HG03521 (cell line): ENCODE results near the gene MREG.

Source experiments
- ATAC-seq: cut with Tn5 transposase; IDR thresholded peaks from one replicate; pipeline ENCODE4 v1.9.1; 2021; ENCODE audit warnings: mild to moderate bottlenecking, moderate library complexity; ENCODE audit not compliant: unreplicated experiment

MREG gene, protein sequence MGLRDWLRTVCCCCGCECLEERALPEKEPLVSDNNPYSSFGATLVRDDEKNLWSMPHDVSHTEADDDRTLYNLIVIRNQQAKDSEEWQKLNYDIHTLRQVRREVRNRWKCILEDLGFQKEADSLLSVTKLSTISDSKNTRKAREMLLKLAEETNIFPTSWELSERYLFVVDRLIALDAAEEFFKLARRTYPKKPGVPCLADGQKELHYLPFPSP

DNA sequence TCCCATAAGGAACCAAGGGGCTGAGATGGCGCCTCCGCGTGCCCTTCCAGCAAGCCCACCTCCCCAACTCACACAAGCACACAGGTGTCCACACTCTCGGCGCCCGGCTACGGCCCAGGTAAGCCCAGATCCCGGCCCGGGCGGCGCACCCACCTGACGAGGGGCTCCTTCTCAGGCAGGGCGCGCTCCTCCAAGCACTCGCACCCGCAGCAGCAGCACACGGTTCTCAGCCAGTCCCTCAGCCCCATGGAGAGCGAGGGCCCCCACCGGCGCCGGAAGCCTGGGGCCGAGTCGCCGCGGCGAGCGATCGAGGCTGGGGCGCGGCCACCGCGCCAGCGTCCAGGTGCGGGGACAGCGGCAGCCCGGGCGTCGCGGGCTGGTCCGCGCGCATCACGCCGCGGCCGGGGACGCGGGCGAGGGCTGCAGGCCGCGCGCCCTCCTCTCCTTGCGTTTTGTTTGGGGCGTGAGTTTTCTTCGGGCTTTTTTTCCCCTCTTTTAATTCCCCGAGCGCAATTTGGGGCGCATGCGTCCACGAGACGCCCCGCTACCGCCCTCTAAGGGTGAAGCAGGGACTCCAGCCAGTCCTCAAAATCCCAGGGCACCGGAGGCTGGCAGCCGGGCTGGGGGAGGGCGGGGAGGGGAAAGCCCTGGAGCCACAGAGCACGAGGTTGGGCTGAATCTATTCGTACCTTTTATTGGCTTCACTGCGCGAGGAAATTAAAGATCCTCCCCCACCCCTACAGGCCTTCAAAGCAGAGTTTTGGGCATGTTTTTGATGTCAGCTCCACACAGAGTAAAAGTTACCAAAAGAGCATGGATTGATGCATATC is at the start of gene MREG:
TSS of gene MREG (minus strand) at position 472 of the 830 bp plus-strand sequence. CDS start at position 248, 224 bp downstream.
- ATAC-seq, result peak; percentile 40

- no peak for ATAC-seq
Observed at GRCh38 chr2:216059233-216059834, 46.0 kb upstream of the MREG start.

GRCh38 chr2:216057688-216058193 is 44.4 kb upstream of the MREG start:
- peak; percentile 81 for ATAC-seq

DNA sequence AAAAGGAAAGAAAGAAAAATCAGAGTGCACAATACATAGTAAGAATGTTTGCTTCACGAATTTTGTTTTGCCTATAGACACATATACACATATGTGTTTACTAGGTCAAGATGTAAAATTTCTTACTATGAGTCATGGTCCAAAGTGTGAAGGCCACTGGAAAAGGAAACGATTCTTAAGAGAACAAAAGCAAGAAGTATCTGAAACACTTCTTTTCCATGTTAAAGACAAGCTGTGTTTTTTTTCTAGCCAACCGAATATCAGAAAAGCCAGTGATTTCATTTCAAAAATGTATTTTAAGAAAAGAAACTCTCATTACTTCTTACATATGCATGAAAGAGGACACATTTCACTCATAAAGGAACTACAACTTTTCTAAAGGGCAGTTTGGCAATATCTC is 43.4 kb upstream of the MREG start:
- ATAC-seq, result peak; percentile 37

DNA sequence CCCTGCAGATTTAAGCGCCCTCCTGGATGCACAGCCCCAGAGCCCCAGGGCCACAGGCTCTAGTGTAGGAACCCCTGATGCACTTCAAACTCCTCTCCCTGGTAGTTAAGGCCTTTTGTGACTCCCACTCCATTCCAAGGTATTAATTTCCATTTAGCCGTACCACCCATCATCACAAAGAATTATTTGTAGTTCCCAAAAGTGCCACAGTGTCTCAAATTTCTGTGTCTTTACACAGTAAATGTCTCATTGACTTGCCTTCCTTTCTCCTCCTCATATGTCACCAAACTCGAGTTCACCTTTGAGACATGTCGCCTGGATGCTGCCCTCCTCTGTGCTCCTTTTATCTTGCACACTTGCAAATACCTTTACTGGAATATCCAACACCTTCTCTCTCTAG is 42.3 kb upstream of the MREG start:
- ATAC-seq, result no peak

DNA sequence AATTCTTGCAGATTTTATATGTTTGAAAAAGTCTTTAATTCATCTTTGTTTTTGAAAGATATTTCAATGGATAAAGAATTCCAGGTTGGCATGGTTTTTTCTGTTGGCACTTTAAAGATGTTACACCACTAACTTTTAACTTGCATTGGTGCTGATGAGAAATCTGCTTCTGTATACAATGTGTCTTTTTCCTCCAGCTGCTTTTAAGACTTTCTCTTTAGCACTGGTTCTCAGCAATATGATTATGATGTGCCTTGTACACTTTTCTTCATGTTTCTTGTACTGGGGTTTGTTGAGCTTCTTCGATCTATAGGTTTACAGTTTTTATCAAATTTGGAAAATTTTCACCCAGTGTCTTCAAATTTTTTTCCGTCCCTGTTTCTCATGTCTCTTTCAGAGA is 39.1 kb upstream of the MREG start:
- ATAC-seq, result no peak

DNA sequence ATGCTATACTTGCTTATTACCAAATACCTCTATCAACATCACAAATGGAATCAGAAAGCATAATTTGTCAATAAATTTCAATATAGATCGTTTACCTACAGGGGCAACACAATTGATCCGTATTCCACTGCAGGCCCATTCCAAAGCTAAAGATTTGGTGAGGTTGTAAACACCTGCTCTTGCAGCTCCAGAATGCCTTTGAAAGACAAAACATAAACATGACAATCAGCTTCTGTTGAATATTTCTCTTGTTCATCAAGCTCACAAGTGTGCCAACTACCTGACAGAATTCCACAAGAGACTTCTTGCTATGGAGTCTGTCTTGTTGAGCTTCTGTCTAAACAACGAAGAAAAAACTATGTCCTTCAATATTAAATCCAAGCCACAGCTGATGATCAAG is 38.0 kb upstream of the MREG start:
- no peak for ATAC-seq

- ATAC-seq, result no peak
Observed at GRCh38 chr2:216049452-216049851, 36.1 kb upstream of the MREG start.

DNA sequence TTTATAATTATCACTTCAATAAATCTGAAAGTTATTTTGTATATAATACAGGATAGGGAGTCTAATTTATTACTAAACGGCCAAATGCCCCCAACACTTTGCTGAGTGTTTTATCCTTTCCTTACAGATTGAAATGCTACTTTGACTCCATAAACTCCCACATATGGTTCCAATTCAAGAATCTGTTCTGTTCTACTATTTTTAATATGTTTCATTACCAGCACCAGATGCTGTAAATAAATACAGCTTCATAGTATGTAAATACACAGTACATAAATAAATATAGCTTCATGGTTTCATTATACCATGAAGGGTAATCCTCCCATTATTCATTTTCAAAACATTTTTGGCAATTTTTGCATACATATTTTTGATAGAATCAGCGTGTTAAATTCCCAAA is 34.0 kb upstream of the MREG start:
- no peak for ATAC-seq

DNA sequence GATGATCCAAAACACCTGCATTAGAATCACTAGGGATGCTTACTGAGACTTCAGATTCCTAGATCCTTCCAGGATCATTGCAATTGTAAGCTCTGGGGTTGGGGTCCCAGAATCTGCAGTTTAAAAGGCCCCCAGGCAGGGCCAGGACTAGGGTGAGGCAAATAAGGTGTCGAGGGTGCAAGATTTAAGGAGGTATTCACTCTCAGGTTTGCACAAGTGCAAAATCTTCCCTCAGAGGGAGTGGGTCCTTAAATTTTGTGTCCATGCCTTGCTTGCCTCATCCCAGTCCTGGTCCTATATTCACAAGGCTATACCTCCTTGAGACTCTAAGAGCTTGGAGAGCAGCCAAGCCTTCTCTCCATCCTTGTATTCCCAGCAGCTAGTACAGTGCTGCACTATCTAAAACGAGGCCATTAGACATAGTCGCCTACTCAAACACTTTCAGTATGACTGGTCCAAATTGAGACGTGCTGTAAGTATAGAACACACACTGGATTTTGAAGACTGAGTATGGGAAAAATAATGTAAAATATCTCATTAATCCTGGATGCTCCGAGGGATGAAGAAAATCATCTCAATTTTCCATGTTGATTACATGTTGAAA is 31.6 kb upstream of the MREG start:
- ATAC-seq, result peak; percentile 69

DNA sequence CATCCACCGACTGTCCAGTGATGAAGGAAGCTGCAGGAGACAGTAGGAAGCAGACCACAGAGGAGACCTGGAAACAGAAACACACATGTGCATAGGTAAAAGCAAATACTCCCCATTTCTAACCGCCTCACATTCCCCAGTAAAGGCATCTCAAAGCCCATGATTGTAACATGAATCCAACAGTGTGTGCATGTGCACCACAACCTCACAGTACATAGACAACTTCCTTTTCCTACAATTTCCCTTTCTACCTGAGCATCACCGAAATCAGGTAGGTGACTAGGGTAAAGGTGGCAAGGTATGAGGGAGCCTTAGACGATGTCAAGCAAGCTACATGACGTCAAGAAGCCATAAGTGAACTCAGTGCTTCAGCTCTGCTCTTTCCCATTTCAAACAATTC is 30.6 kb upstream of the MREG start:
- ATAC-seq, result no peak

- ATAC-seq, result no peak
Observed at GRCh38 chr2:216041438-216041837, 28.1 kb upstream of the MREG start.

DNA sequence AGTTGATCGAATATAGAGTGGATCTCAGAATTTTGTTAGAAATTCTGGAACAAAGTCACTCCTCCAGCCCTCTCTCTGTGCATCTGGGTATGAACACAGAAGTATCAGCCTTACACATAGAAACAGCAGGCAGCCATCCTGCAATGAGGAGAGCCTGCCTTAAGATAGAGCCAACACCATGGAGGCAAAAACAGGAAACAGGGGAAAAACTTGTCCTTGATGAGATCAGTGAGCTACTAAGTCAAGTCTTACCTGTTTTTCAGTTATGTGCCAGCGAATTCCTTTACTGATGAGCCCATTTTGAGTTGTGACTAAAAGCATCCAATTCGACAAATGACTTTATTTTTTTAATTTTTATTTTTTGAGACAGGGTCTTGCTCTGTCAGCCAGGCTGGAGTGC is 26.6 kb upstream of the MREG start:
- ATAC-seq, result no peak

DNA sequence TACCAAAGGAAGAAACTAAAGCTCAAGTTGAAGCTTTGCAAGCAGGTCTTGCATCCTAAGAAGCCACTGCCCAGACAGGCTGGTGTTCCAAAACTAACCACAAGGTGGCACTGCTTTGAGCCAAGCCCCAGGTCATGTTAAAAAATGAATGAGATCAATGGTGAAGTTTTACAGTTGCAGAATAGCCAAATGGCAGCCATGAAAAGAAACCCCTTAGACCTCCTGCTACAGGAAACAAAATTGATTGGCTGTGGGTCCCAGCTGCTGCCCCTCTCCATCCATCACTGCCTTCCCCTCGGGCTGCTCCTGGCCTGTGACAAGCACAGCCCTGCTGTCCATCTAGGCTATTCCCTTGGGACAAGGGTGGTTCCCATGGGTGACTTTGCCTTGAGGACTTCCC is 20.7 kb upstream of the MREG start:
- peak; percentile 37 for ATAC-seq

- no peak for ATAC-seq
Observed at GRCh38 chr2:216033403-216033802, 20.1 kb upstream of the MREG start.

DNA sequence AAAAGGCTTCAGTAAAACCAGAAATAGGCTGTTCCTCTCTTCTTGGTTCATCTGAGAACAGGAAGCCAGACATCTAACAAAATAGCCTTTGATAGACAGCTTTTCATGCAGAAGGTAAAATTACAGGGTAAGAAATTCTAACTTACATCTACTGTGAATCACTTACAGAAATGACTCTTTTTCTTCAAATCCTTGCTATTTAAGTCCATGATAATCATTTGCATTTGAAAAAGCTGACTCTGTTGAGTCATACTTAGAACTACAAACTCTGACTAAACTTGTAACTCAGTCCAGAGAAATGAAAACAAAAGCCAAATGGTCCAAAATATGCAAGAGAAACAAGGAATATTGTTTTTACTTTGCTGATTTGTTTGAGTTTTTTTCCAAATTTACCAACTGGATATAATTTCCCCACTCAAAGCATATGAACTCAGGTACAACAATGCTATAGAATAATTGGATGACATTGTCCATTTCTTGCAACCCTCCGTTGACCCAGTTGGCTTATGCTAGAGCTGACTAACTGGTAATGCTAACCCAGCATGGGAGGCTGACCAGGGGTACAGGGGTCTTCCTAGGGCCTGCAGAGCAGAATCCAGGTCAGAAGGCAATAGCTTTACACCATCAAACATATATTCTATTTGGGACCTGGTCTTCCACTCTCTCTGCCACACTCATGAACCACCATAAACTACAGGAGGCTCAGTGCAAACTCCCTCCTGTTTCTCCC is 18.8 kb upstream of the MREG start:
- ATAC-seq, result peak; percentile 72

DNA sequence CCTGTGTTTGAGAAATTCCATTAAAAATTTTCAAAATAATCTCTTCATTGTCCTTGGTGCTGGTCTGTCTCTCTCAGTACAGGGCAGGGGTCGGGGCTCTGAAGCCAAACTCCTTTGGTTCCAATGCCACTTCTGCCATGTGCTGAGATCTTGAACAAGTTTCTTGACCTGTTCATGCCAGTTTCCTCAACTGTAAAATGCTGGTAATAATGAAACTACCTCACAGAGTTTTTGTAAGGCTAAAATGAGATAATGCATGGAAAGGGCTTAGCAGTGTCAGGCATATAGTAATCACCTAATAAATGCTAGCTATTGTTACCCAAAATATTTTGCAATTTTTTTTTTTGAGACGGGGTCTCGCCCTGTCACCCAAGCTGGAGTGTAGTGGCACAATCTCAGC is 16.9 kb upstream of the MREG start:
- no peak for ATAC-seq

DNA sequence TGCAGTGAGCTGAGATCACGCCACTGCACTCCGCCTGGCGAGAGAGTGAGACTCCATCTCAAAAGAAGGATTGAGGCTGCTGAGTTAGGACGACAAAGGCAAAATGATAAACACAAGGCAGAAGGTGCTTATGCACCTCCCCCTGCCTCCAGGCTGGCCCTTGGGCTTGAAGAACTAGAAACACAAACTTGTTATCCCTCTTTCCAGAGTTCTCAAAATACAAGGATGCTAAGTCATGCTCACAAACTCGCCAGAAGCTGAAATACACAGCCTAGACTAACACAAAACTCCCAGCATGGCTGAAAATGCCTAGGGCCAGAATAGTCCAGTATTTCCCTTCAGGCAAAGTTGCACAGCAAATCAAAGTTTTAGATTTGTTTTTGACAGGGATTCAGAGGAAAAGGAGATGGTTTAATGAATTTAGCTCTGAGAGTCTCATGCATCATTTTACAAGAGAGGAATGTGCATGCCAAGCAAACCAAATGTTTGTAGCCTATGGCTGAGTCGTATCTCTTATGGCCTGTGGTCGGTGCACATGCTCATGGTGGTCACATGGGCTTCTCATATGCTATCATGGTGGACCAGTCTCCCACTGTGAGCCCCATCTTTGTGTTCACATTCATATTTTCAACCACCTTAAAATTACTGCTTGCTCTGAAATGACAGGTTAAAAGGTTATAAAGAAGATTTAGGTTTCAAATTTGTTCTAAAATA is 16.2 kb upstream of the MREG start:
- ATAC-seq, result no peak

DNA sequence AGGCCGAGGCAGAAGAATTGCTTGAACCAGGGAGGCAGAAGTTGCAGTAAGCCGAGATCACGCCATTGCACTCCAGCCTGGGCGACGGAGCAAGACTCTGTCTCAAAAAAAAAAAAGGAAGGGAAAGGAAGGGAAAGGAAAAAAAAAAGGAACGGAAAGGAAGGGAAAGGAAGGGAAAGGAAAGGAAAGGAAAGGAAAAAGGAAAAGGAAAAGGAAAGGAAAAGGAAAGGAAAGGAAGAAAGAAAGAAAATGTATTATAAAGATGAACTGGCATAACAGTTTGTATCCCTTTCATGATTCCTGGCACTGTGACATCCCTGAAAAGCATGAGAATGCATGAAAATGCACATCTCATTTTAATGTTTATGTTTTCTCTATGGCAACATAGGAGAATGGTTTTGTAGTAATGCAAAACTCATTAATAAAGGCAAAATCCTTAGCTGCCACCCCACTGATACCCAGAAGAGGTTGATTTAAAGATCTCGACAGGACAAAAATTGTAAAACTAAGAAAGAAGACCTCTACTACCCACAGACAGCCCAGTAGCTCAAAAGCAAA is 11.5 kb upstream of the MREG start:
- ATAC-seq, result no peak
